ENCODE measurements around the gene TCP11L2.

DNA sequence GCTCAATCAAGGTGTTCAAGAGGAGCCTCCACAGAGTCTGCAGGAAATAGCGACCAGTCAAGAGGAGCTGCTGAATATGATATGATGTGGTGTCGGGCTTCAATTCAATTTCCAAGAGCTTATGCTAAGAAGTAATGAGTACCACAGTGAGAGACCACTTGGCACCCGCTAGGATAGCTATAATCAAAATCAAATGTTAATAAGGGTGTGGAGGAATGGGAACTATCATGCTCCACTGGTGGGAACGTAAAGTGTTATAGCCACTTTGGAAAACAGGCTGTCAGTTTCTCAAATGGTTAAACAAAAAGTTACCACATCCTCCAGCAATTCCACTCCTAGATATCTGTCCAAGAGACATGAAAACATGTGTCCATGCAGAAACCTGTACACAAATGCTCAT, 61.7 kb downstream of the TCP11L2 start:
- no peak for TF ChIP-seq CTCF (IDR thresholded peaks at IDR 0.05)
- TF ChIP-seq EZH2phosphoT487 (IDR thresholded peaks at IDR 0.05) = no peak
- no peak for TF ChIP-seq EZH2 (IDR thresholded peaks at IDR 0.05)

Measured in neural progenitor cell (in vitro differentiated cells).